Gastroesophageal sphincter (tissue), 4 donors: ENCODE data around the gene RXRB. TPM values are rescaled to one million over a fixed set of nuclear protein-coding genes. Genes with fewer than 3 reads are reported as not detected.

Source experiments
- ATAC-seq: fragments of 150-250 bp; one replicate; pipeline ENCODE4 v1.9.1; 2016; ENCODE audit warnings: mild to moderate bottlenecking, moderate library complexity
- H3K27ac ChIP-seq, 4 donors: fragments of 200-600 bp; sonication (generic) in 3 of 4; 1 replicate in 3 of 4; 2 replicates in 1 of 4; pipeline ENCODE4 v1.5.1; 2016 to 2019
- H3K27me3 ChIP-seq: fragments of 200-600 bp; sonication (generic); one replicate; pipeline ENCODE4 v1.5.1; 2019
- H3K36me3 ChIP-seq, 2 donors: fragments of 200-600 bp; sonication (generic); one replicate each; pipeline ENCODE4 v1.5.1; 2019; ENCODE audit warnings: control low read depth in 1 of 2
- H3K4me1 ChIP-seq, 3 donors: fragments of 200-600 bp; sonication (generic); 1 replicate in 2 of 3; 2 replicates in 1 of 3; pipeline ENCODE4 v1.5.1; 2016 to 2019; ENCODE audit warnings: control low read depth in 2 of 3
- H3K4me3 ChIP-seq, 2 donors: fragments of 200-600 bp; sonication (generic); one replicate each; pipeline ENCODE4 v1.5.1; 2019; ENCODE audit warnings: mild to moderate bottlenecking in 1 of 2, moderate library complexity in 1 of 2
- H3K9me3 ChIP-seq, 3 donors: fragments of 200-600 bp; sonication (generic); one replicate each; pipeline ENCODE4 v1.5.1; 2017 to 2019; ENCODE audit warnings: control low read depth in 2 of 3
- CTCF ChIP-seq, 4 experiments: fragments of 200-600 bp in 2 of 4; fragments of 450-650 bp in 2 of 4; sonication (generic) in 1 of 4; IDR thresholded peaks; one replicate each; pipeline ENCODE4 v1.5.1; 2017 to 2019; ENCODE audit warnings: antibody characterized with exemption in 4 of 4, mild to moderate bottlenecking in 2 of 4, moderate library complexity in 2 of 4
- EP300 ChIP-seq: sonication (generic); formaldehyde crosslinking; IDR thresholded peaks from one replicate; pipeline ENCODE4 v1.6.1; 2017; ENCODE audit warnings: antibody characterized with exemption, mild to moderate bottlenecking
- POLR2A ChIP-seq, 2 donors: fragments of 450-650 bp; IDR thresholded peaks; one replicate each; pipeline ENCODE4 v1.6.1; 2017; ENCODE audit warnings: antibody characterized with exemption in 2 of 2, mild to moderate bottlenecking in 2 of 2, moderate library complexity in 1 of 2
- POLR2AphosphoS5 ChIP-seq: sonication (generic); formaldehyde crosslinking; IDR thresholded peaks from one replicate; pipeline ENCODE4 v1.6.1; 2017; ENCODE audit warnings: antibody characterized with exemption
- WGBS, 2 donors: methylation state at CpG; one replicate each; pipeline ENCODE4 v1.1.5; 2018; ENCODE audit warnings: low coverage in 1 of 2; 5-methylcytosine and 5-hydroxymethylcytosine counted together
- total RNA-seq, 4 donors: library from RNA; depleted of rRNA; stranded (reverse); fragments of >200 nt; gene quantifications; one replicate each; pipeline ENCODE4 v1.1.0, GENCODE V29; 2016

Gene RXRB
- total RNA-seq, 4 donors from 2014 or later, result 20.0 to 38.8 (median 28.9) TPM

DNA sequence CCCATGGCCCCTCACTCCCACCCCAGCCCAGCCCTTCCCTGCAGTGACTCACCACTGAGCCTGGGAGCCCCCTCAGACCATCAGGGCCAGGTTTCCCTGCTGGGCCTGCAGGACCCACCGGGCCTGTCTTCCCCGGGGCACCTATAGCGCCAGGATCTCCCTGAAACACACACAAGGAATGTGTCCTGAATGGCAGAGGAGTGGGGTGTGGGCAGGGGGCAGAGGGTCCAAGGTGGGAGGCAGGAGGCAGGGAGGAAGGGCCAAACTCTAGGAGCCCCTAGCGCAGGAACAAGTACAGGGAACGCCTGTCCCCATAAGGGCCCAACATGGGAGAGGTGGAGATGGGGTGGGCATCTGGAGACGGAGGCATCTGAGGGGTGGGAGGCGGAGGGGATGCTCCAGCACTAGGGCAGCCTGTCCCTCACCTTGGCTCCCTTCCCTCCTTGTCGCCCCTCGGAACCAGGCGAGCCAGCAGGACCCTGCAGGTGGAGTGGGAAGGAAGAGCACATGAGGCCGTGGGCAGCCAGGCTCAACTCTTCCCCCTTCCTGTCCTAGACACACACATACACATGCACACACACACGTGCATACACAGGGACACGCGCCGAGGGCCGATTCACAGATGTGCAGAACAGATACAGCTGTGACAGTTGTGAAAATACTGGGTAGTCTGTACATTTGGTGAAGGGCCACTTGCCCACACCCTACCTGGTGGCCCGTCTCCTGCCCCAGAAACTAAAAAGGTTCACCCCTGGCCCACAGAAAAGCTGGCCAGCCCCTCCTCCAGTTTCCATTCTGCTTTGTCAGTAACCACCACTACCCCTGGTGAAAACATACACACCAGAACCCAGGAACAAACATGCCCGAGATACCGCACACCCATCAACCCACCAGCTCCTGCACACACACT is 32.8 kb downstream of the RXRB start:
- ATAC-seq, result no peak
- H3K27me3 ChIP-seq, result no peaks in the 10 kb centered on the region
- H3K36me3 ChIP-seq, result no peaks in the 10 kb centered on the region
- no peaks in the 10 kb centered on the region for H3K4me1 ChIP-seq
- H3K9me3 ChIP-seq, result no peaks in the 10 kb centered on the region
- H3K27ac ChIP-seq, result no peak overlapping the region
- H3K4me3 ChIP-seq, result no peak overlapping the region
- WGBS, 2 donors, result 83 to 84% methylated on average over 5 to 13 of the region's 19 CpGs
- no peak for TF ChIP-seq CTCF (IDR thresholded peaks at IDR 0.05)

DNA sequence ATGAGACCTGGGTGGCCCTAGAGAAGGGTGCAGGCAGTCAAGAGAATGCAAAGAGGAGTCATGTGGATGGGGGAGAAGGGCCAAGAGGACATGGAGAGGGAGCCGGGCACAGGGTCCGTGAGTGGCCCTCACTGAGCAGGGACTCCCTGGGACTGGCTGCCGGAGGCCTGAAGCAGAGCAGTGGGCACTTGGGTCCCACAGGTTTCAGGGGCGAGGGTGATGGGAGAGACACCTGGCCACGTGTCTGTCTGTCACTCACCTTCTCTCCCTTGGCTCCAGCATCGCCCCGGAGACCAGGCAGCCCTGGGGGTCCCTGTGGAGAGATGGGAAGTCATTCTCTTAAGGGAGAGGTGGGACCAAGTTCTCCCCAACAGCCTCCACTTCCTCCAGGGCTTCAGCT is 33.7 kb downstream of the RXRB start:
- no peak overlapping the region for H3K4me3 ChIP-seq
- no peaks in the 10 kb centered on the region for H3K9me3 ChIP-seq
- WGBS, 2 donors, result 80 to 100% methylated on average over 1 of the region's 7 CpGs
- H3K27ac ChIP-seq, result no peak overlapping the region
- H3K36me3 ChIP-seq, result no peaks in the 10 kb centered on the region
- H3K4me1 ChIP-seq, result peaks cover 0 to 5% (median 2%) of the 10 kb centered on the region in 3 donors
- TF ChIP-seq CTCF (IDR thresholded peaks at IDR 0.05) (no peak), EP300 (no peak), POLR2AphosphoS5 (no peak), POLR2A (IDR thresholded peaks at IDR 0.05) (no peak)
- ATAC-seq, result no peak
- H3K27me3 ChIP-seq, result no peaks in the 10 kb centered on the region

GRCh38 chr6:33166363-33166762 is 34.1 kb downstream of the RXRB start:
- TF ChIP-seq POLR2AphosphoS5, result no peak
- no peak for TF ChIP-seq CTCF (IDR thresholded peaks at IDR 0.05)
- TF ChIP-seq POLR2A (IDR thresholded peaks at IDR 0.05), result no peak
- no peak for TF ChIP-seq EP300
- peaks cover 0 to 9% (median 3%) of the 10 kb centered on the region in 3 donors for H3K4me1 ChIP-seq
- no peak overlapping the region for H3K4me3 ChIP-seq
- ATAC-seq, result no peak
- WGBS, 2 donors, result 73 to 100% methylated on average over 4 of the region's 6 CpGs
- no peaks in the 10 kb centered on the region for H3K27me3 ChIP-seq
- H3K9me3 ChIP-seq, result no peaks in the 10 kb centered on the region
- H3K36me3 ChIP-seq, result no peaks in the 10 kb centered on the region
- H3K27ac ChIP-seq, result no peak overlapping the region

- 67% methylated on average over 3 of the region's 17 CpGs; no CpG with 5 or more reads in 1 of the 2 donors for WGBS, 2 donors
Observed at GRCh38 chr6:33165581-33166258, 34.7 kb downstream of the RXRB start.

More at GRCh38 chr6:33165581-33166258, 34.7 kb downstream of the RXRB start:
- Histone ChIP-seq H3K4me3 (no peak overlapping the region), H3K27ac (no peak overlapping the region), H3K27me3 (no peaks in the 10 kb centered on the region), H3K4me1 (peaks cover 0 to 16% (median 8%) of the 10 kb centered on the region in 3 donors), H3K9me3 (no peaks in the 10 kb centered on the region), H3K36me3 (no peaks in the 10 kb centered on the region)
- ATAC-seq, result no peak
- no peak for TF ChIP-seq POLR2AphosphoS5
- no peak for TF ChIP-seq EP300
- TF ChIP-seq POLR2A (IDR thresholded peaks at IDR 0.05), result no peak
- TF ChIP-seq CTCF (IDR thresholded peaks at IDR 0.05), result no peak
